Non-pigmented ciliary epithelial cell (primary cell): ENCODE results near the gene C10orf90.
A peak's percentile ranks its signal among the peaks of the same experiment; 100 is the strongest.

Source experiments
- DNase-seq: peaks from one replicate; pipeline ENCODE4 v3.0.0-alpha.2; 2010; ENCODE audit warnings: low read depth

The C10orf90 gene

GRCh38 chr10:126500866-126501265 is 169.6 kb downstream of the C10orf90 start:
- DNase-seq: peak; percentile 34

GRCh38 chr10:126500185-126500584 is 170.3 kb downstream of the C10orf90 start:
- no peak for DNase-seq

GRCh38 chr10:126499744-126500143 is 170.7 kb downstream of the C10orf90 start:
- no peak for DNase-seq

GRCh38 chr10:126497672-126498071 is 172.8 kb downstream of the C10orf90 start:
- DNase-seq: no peak

GRCh38 chr10:126496771-126497545 is 173.5 kb downstream of the C10orf90 start:
- DNase-seq: no peak

GRCh38 chr10:126491476-126491875 is 179.0 kb downstream of the C10orf90 start:
- DNase-seq: no peak

GRCh38 chr10:126481181-126481580 is 189.3 kb downstream of the C10orf90 start:
- no peak for DNase-seq

GRCh38 chr10:126480648-126481047 is 189.8 kb downstream of the C10orf90 start:
- no peak for DNase-seq

- DNase-seq: no peak
Observed at GRCh38 chr10:126479280-126479895, 191.1 kb downstream of the C10orf90 start.

- no peak for DNase-seq
Observed at GRCh38 chr10:126478546-126478945, 191.9 kb downstream of the C10orf90 start.

- DNase-seq: no peak
Observed at GRCh38 chr10:126476246-126476645, 194.2 kb downstream of the C10orf90 start.

GRCh38 chr10:126475074-126475691 is 195.3 kb downstream of the C10orf90 start:
- no peak for DNase-seq

GRCh38 chr10:126474031-126474430 is 196.5 kb downstream of the C10orf90 start:
- DNase-seq: no peak

- no peak for DNase-seq
Observed at GRCh38 chr10:126470991-126471390, 199.5 kb downstream of the C10orf90 start.

GRCh38 chr10:126469692-126470091 is 200.8 kb downstream of the C10orf90 start:
- DNase-seq: no peak

GRCh38 chr10:126468876-126469643 is 201.4 kb downstream of the C10orf90 start:
- DNase-seq: no peak

GRCh38 chr10:126468467-126468866 is 202.0 kb downstream of the C10orf90 start:
- DNase-seq: no peak

GRCh38 chr10:126465771-126466170 is 204.7 kb downstream of the C10orf90 start:
- DNase-seq: no peak

- no peak for DNase-seq
Observed at GRCh38 chr10:126463286-126463685, 207.2 kb downstream of the C10orf90 start.

GRCh38 chr10:126461289-126461940 is 209.1 kb downstream of the C10orf90 start:
- no peak for DNase-seq

GRCh38 chr10:126459878-126460481 is 210.5 kb downstream of the C10orf90 start:
- peak; percentile 44 for DNase-seq
